Ascending aorta (tissue), 2 donors: ENCODE measurements around the gene SYP. TPM values are rescaled to one million over a fixed set of nuclear protein-coding genes. Genes with fewer than 3 reads are reported as not detected.

Experiments
- DNase-seq, 2 donors: peaks; one replicate each; pipeline ENCODE4 v3.0.0-alpha.2; 2019; ENCODE audit warnings: low spot score in 2 of 2
- H3K27ac ChIP-seq, 2 donors: fragments of 200-600 bp; sonication (generic); one replicate each; pipeline ENCODE4 v1.5.1; 2016 to 2017; ENCODE audit warnings: mild to moderate bottlenecking in 1 of 2
- H3K27me3 ChIP-seq: fragments of 200-600 bp; sonication (generic); one replicate; pipeline ENCODE4 v1.5.1; 2017
- H3K36me3 ChIP-seq, 2 donors: fragments of 200-600 bp; sonication (generic); one replicate each; pipeline ENCODE4 v1.5.1; 2016
- H3K4me1 ChIP-seq, 2 donors: fragments of 200-600 bp; sonication (generic); one replicate each; pipeline ENCODE4 v1.5.1; 2016 to 2017; ENCODE audit warnings: mild to moderate bottlenecking in 1 of 2
- H3K4me3 ChIP-seq, 2 donors: fragments of 200-600 bp; sonication (generic); one replicate each; pipeline ENCODE4 v1.5.1; 2016 to 2017; ENCODE audit warnings: mild to moderate bottlenecking in 1 of 2
- H3K9me3 ChIP-seq, 2 donors: fragments of 200-600 bp; sonication (generic); one replicate each; pipeline ENCODE4 v1.5.1; 2016
- intact Hi-C: fragments of 100-400 bp; cut with DNase I; formaldehyde crosslinking; loops from one replicate; pipeline ENCODE4 v1.15.1; 2023
- total RNA-seq: library from RNA; depleted of rRNA; stranded (reverse); fragments of >200 nt; gene quantifications from one replicate; pipeline ENCODE4 v1.1.0, GENCODE V29; 2016
- TF ChIP-seq, protein P1 (sequence below), 3 experiments: fragments of 200-600 bp in 2 of 3; fragments of 450-650 bp in 1 of 3; sonication (generic) in 2 of 3; IDR thresholded peaks; one replicate each; pipeline ENCODE4 v1.5.1; 2016 to 2019; ENCODE audit warnings: antibody characterized with exemption in 3 of 3, mild to moderate bottlenecking in 1 of 3, moderate library complexity in 1 of 3

Gene SYP
- total RNA-seq, 1 donor from 2014 or later, result 0.53 TPM

DNA sequence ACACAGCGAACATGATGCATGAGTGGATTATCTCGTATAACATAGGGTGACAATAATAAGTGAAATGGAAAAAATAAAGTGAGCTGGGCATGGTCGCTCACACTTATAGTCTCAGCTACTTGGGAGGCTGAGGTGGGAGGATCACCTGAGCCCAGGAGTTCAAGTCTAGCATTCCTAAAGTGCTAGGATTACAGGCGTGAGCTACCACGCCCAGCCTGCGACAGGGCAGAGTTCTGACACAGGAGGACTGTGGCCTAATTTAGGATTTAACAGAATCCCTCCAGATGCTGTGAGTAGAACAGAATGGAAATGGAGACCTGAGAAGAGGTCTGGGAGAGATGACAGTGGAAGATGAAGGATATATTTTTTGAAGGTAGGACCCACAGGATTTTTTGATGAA lies 10.4 kb downstream of the SYP start:
- Histone ChIP-seq H3K27ac (peak overlapping the region; percentile 28 to 74), H3K9me3 (no peaks in the 10 kb centered on the region), H3K27me3 (no peaks in the 10 kb centered on the region), H3K4me1 (peaks cover 0 to 6% of the 10 kb centered on the region in 2 donors), H3K4me3 (no peak overlapping the region), H3K36me3 (no peaks in the 10 kb centered on the region)
- intact Hi-C loops, result loop anchor here (2.0 to 5.0 kb wide), 2 partner anchors 23 to 147 kb away; partner anchors contain the start of gene TFE3
- TF ChIP-seq, protein P1, sequence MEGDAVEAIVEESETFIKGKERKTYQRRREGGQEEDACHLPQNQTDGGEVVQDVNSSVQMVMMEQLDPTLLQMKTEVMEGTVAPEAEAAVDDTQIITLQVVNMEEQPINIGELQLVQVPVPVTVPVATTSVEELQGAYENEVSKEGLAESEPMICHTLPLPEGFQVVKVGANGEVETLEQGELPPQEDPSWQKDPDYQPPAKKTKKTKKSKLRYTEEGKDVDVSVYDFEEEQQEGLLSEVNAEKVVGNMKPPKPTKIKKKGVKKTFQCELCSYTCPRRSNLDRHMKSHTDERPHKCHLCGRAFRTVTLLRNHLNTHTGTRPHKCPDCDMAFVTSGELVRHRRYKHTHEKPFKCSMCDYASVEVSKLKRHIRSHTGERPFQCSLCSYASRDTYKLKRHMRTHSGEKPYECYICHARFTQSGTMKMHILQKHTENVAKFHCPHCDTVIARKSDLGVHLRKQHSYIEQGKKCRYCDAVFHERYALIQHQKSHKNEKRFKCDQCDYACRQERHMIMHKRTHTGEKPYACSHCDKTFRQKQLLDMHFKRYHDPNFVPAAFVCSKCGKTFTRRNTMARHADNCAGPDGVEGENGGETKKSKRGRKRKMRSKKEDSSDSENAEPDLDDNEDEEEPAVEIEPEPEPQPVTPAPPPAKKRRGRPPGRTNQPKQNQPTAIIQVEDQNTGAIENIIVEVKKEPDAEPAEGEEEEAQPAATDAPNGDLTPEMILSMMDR (IDR thresholded peaks at IDR 0.05), result no peak
- no peak for DNase-seq

DNA sequence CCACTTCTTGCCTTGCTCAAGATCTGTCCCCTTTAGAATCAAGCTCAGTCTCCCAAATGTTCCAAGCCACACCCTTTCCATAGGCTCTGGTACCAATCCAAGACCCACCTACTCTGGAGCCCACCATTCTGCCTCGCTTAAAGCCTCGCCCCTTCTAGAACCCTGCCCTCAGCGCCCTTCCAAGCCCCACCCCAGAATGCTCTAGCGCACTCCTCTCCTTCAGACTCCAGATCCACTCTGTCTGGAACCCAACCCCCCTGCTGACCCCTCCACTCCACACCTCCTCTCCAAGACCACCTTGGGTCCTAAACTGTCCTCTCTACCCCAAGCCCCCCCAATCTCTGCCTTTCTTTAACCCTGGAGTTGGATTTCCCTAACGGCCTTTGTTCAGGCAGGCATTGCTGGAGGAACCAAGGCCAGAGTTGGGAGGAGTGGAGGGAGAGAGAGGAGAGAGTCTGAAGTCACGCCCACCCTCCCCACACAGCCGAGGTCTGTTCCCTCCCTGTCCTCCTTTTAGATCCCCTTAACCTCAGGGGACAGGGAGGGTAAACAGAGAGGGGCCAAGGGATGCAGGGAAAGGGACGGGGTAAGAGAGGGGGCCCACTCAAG lies 11.4 kb downstream of the SYP start:
- no peaks in the 10 kb centered on the region for H3K9me3 ChIP-seq
- peaks cover 0 to 6% of the 10 kb centered on the region in 2 donors for H3K4me1 ChIP-seq
- no peak overlapping the region for H3K27ac ChIP-seq
- DNase-seq, result no peak
- no peaks in the 10 kb centered on the region for H3K27me3 ChIP-seq
- peaks cover 0 to 2% of the 10 kb centered on the region in 2 donors for H3K36me3 ChIP-seq
- H3K4me3 ChIP-seq, result no peak overlapping the region
- intact Hi-C loops, result loop anchor here (5.0 kb wide), 1 partner anchor 146 kb away; the partner anchor contains the start of gene TFE3
- TF ChIP-seq, protein P1 (IDR thresholded peaks at IDR 0.05), result no peak

DNA sequence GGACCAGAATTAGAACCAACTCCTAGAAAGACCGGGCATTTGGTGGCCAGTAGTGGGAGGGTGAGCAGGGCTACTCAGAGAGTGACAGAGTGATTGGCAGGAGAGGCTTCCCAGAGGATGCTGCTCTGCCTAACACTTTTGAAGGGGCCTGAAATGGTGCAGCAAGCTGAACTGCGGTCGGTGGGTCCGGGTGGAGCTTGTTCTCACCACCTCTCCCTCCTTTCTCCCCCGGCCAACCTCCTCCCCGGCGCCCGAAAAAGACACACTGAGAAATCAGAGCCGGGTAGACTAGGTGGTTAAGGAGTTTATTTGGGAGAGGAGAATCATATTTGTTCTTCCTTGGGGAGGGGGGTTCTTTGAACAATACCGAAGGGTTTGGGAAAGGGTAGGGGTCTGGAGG lies 12.5 kb downstream of the SYP start:
- H3K36me3 ChIP-seq, result peaks cover 6 to 8% of the 10 kb centered on the region in 2 donors
- peak overlapping the region; percentile 76 to 85 for H3K27ac ChIP-seq
- H3K4me1 ChIP-seq, result peaks cover 0 to 6% of the 10 kb centered on the region in 2 donors
- TF ChIP-seq, protein P1 (IDR thresholded peaks at IDR 0.05), result no peak
- H3K27me3 ChIP-seq, result no peaks in the 10 kb centered on the region
- intact Hi-C loops, result loop anchor here (5.0 kb wide), 1 partner anchor 145 kb away; the partner anchor contains the start of gene TFE3
- H3K4me3 ChIP-seq, result no peak overlapping the region
- DNase-seq, result no peak
- H3K9me3 ChIP-seq, result no peaks in the 10 kb centered on the region

DNA sequence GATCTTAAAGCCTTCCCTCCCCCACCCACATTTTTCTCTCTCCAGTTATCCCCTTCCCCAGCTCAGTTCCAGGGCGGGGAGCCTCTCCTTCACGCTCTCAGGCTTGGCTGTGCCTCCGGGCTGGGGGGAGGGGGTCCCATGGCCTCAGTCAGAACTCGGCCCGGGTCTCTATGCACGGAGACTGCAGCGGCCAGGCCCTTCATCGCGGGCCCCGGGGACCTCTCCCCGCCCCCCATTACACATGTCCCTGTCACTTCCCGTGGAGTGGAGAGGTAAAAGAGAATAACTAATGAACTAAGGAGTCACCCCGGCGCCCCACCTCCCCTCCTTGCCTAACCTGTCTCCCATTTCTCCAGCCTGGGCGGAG lies 13.0 kb downstream of the SYP start:
- no peaks in the 10 kb centered on the region for H3K27me3 ChIP-seq
- TF ChIP-seq, protein P1 (IDR thresholded peaks at IDR 0.05), result no peak
- intact Hi-C loops, result loop anchor here (5.0 kb wide), 1 partner anchor 145 kb away; the partner anchor contains the start of gene TFE3
- peak overlapping the region; percentile 76 to 85 for H3K27ac ChIP-seq
- no peak overlapping the region for H3K4me3 ChIP-seq
- peaks cover 0 to 6% of the 10 kb centered on the region in 2 donors for H3K4me1 ChIP-seq
- H3K9me3 ChIP-seq, result no peaks in the 10 kb centered on the region
- DNase-seq, result no peak
- H3K36me3 ChIP-seq, result peaks cover 6 to 8% of the 10 kb centered on the region in 2 donors

DNA sequence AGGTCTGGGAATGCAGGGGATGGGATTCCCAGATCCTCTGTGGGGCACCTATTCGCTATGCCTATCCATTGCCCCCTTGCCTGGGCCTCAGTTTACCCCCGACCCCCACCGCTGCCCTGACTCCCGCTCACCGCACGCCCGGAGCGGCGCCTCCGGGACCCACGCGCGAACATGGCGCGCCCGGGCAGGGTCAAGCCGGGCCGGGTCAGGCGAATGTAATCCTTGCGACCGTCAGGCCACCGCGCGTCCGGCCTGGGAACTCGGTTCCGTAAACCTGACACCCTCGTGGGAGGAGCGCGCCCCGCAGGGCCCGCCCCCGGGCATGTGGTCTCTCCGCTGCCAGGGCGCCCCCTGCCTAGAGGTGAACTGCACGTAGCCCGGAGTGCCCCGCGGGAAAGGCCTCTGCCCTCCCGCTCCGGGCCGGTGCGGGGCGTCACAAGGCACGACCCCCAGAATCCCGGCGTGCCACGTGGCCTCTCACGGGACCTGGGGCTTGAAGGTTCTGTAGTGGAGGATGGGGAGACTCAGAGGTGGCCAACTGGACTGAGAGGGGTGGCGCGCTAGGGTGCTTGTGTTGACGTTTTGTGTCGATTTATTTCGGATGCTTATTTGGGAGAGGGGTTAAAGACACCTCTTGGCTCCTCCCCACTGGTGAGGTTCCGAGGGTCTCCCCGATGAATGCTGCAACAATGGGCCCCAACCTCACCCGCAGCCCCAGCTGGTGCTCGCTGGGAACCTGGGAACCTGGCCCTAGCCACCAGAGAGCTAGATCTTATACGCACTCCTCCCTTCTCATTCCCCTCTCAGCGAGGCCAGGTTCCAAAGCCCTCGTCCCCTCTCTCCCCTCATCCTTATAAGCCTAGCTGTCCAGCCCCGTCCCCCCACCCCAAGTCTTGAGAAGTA lies 13.6 kb downstream of the SYP start, which contains the start of gene PRICKLE3:
Gene PRICKLE3 (minus strand): TSS at position 249 of the 903 bp plus-strand sequence. CDS start 76 bp downstream, at position 173.
- H3K4me1 ChIP-seq, result peaks cover 0 to 6% of the 10 kb centered on the region in 2 donors
- DNase-seq, result peak; percentile 41 to 92
- TF ChIP-seq, protein P1 (IDR thresholded peaks at IDR 0.05), result peak; percentile 24 to 35 (median 32)
- peak within 1 kb of the TSS; percentile 76 to 85 for H3K27ac ChIP-seq
- intact Hi-C loops, result loop anchor here (1.0 to 5.0 kb wide), 2 partner anchors 31 to 144 kb away; partner anchors contain the start of gene TFE3
- H3K4me3 ChIP-seq, result peak within 1 kb of the TSS; percentile 47 to 71
- H3K27me3 ChIP-seq, result no peaks in the 10 kb centered on the region
- H3K9me3 ChIP-seq, result no peaks in the 10 kb centered on the region
- H3K36me3 ChIP-seq, result peaks cover 6 to 8% of the 10 kb centered on the region in 2 donors
